Measurements from ENCODE around the gene HOXA11. TPM values are rescaled to one million over a fixed set of nuclear protein-coding genes. Genes with fewer than 3 reads are reported as not detected.

HOXA11 gene
- polyA plus RNA-seq, 1 donor = 2.7 TPM

- DNase-seq = no peak
Observed at GRCh38 chr7:27132214-27132613, 52.8 kb downstream of the HOXA11 start.

GRCh38 chr7:27131390-27131819 is 53.6 kb downstream of the HOXA11 start:
- no peak for DNase-seq

Other genes starting within 250 kb of the HOXA11 start
- 0.50 TPM for gene HOXA1, start 89.2 kb downstream of the HOXA11 start, polyA plus RNA-seq (ENCODE audit: insufficient read length)
- gene HOXA2, start 82.5 kb downstream of the HOXA11 start, polyA plus RNA-seq (ENCODE audit: insufficient read length) = 0.99 TPM
- 24.6 TPM for gene HOXA4, start 54.5 kb downstream of the HOXA11 start, polyA plus RNA-seq (ENCODE audit: insufficient read length)
- 7.0 TPM for gene HOXA5, start 41.6 kb downstream of the HOXA11 start, polyA plus RNA-seq (ENCODE audit: insufficient read length)
- gene HOXA6, start 37.5 kb downstream of the HOXA11 start, polyA plus RNA-seq (ENCODE audit: insufficient read length) = 5.6 TPM
- 11.2 TPM for gene HOXA3, start 32.6 kb downstream of the HOXA11 start, polyA plus RNA-seq (ENCODE audit: insufficient read length)
- gene HOXA7, start 28.6 kb downstream of the HOXA11 start, polyA plus RNA-seq (ENCODE audit: insufficient read length) = 13.5 TPM
- 21.8 TPM for gene HOXA9, start 19.7 kb downstream of the HOXA11 start, polyA plus RNA-seq (ENCODE audit: insufficient read length)
- gene HOXA10, start 10.9 kb downstream of the HOXA11 start, polyA plus RNA-seq (ENCODE audit: insufficient read length) = 30.3 TPM
- gene HOXA13, start 14.9 kb upstream of the HOXA11 start, polyA plus RNA-seq (ENCODE audit: insufficient read length) = not detected
- gene EVX1, start 57.6 kb upstream of the HOXA11 start, polyA plus RNA-seq (ENCODE audit: insufficient read length) = not detected

Data from hindlimb muscle (tissue), 1 donor.